GM13977 (cell line): Measurements from ENCODE around the gene CYSRT1.

Source experiments
- DNase-seq: peaks from one replicate; pipeline ENCODE4 v3.0.0; 2012; ENCODE audit warnings: low spot score
- CTCF ChIP-seq: IDR thresholded peaks from 2 replicates; pipeline ENCODE4 v1.5.1; 2012; ENCODE audit warnings: mild to moderate bottlenecking, control low read depth; ENCODE audit not compliant: insufficient read depth; ENCODE audit errors: extremely low read depth, missing control alignments
- in situ Hi-C: fragments of 300-500 bp; cut with MboI; formaldehyde crosslinking; loops from one replicate; pipeline ENCODE4 v1.12.0; 2022; ENCODE audit warnings: low sequenced_read_pairs, low pct_unique_long_range_greater_than_20kb, mixed read lengths, inconsistent platforms; ENCODE audit not compliant: unreplicated experiment

The CYSRT1 gene

GRCh38 chr9:137194388-137194787 lies 30.6 kb upstream of the CYSRT1 start:
- DNase-seq, result no peak
- in situ Hi-C loops, result no loop called here
- no peak for TF ChIP-seq CTCF

GRCh38 chr9:137194909-137195308 lies 30.1 kb upstream of the CYSRT1 start:
- in situ Hi-C loops, result no loop called here
- no peak for TF ChIP-seq CTCF
- no peak for DNase-seq

GRCh38 chr9:137195525-137196220 lies 29.3 kb upstream of the CYSRT1 start:
- no peak for TF ChIP-seq CTCF
- DNase-seq, result no peak
- in situ Hi-C loops, result no loop called here

- DNase-seq, result no peak
- in situ Hi-C loops, result no loop called here
- TF ChIP-seq CTCF, result no peak
Measured at GRCh38 chr9:137198051-137198901, 26.7 kb upstream of the CYSRT1 start.

GRCh38 chr9:137198902-137199283 lies 26.1 kb upstream of the CYSRT1 start:
- TF ChIP-seq CTCF, result no peak
- in situ Hi-C loops, result no loop called here
- DNase-seq, result no peak

GRCh38 chr9:137199411-137200121 lies 25.4 kb upstream of the CYSRT1 start:
- in situ Hi-C loops, result no loop called here
- DNase-seq, result no peak
- TF ChIP-seq CTCF, result no peak
